ENCODE data around the gene DBX2. TPM values are rescaled to one million over a fixed set of nuclear protein-coding genes. Genes with fewer than 3 reads are reported as not detected.

DBX2 gene
- total RNA-seq, 6 experiments from 2014 or later: not detected

GRCh38 chr12:44968965-44969364, 81.9 kb downstream of the DBX2 start:
- TF ChIP-seq, protein P1, sequence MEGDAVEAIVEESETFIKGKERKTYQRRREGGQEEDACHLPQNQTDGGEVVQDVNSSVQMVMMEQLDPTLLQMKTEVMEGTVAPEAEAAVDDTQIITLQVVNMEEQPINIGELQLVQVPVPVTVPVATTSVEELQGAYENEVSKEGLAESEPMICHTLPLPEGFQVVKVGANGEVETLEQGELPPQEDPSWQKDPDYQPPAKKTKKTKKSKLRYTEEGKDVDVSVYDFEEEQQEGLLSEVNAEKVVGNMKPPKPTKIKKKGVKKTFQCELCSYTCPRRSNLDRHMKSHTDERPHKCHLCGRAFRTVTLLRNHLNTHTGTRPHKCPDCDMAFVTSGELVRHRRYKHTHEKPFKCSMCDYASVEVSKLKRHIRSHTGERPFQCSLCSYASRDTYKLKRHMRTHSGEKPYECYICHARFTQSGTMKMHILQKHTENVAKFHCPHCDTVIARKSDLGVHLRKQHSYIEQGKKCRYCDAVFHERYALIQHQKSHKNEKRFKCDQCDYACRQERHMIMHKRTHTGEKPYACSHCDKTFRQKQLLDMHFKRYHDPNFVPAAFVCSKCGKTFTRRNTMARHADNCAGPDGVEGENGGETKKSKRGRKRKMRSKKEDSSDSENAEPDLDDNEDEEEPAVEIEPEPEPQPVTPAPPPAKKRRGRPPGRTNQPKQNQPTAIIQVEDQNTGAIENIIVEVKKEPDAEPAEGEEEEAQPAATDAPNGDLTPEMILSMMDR (IDR thresholded peaks at IDR 0.05): no peak
- Mint-ChIP-seq H3K9me3 (peaks cover 12% of the 10 kb centered on the region; the same call in 1 of the 2 replicates), H3K36me3 (ENCODE audit: low read depth) (no peaks in the 10 kb centered on the region), H3K27me3 (ENCODE audit: insufficient read depth) (no peaks in the 10 kb centered on the region), H3K4me3 (no peak overlapping the region), H3K27ac (no peak overlapping the region), H3K4me1 (ENCODE audit: low read depth) (no peaks in the 10 kb centered on the region)
- no peak for DNase-seq

Other genes with a start within 250 kb of the DBX2 start
- not detected for gene NELL2, start 174.8 kb downstream of the DBX2 start, total RNA-seq (2021; fragmentation: NEBNext Ultra II Directional; extraction: Animal tissue kit (Norgen Biotek cat#: 25700))
- gene ANO6, start 165.0 kb upstream of the DBX2 start, total RNA-seq (2021; fragmentation: NEBNext Ultra II Directional; extraction: Animal tissue kit (Norgen Biotek cat#: 25700)): 10 to 100 TPM; 44.4 to 58.6 (median 53.3) TPM